GM21723 (cell line): ENCODE measurements around the gene NFIA.
"Not testable (repeated sequence)": the region's sequence is repeated elsewhere in the genome, so short reads cannot be mapped to it uniquely, and the experiment has no call there.

Experiments used
- ATAC-seq: cut with Tn5 transposase; IDR thresholded peaks from one replicate; pipeline ENCODE4 v1.9.1; 2021; ENCODE audit warnings: mild to moderate bottlenecking, moderate library complexity; ENCODE audit not compliant: unreplicated experiment

Gene NFIA

GRCh38 chr1:61058483-61059245 lies 23.7 kb upstream of the NFIA start:
- ATAC-seq = no peak

DNA sequence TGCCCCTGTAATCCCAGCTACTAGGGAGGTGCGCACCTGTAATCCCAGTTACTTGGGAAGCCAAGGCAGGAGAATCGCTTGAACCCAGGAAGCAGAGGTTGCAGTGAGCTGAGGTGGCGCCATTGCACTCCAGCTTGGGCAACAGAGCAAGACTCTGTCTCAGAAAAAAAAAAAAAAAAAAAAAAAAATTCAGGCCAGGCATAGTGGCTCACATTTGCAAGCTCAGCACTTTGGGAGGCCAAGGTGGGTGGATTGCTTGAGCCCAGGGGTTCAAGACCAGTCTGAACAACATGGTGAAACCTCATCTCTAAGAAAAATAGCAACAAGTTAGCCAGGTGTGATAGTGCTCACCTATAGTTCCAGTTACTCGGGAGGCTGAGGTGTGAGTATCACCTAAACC lies 20.8 kb upstream of the NFIA start:
- not testable (repeated sequence) for ATAC-seq

DNA sequence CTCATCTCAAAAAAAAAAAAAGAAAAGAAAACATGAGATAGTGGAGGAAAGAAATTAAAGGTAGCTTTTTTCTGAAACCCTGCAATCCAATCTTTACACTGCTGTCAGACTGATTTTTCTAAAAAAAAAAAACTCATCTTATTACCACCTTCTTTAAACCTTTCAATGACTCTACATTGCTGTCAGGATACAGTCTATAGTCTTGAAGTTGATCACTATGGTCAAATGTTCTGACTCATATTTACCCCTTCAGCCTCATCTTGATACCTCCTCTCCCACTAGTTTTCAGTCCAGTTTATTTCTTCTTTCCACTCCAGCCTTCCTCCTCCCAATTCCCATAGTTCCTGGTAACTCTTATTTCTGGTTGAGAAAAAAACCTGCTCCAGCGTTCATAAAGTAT lies 17.7 kb upstream of the NFIA start:
- ATAC-seq = no peak

GRCh38 chr1:61067446-61068019 lies 14.8 kb upstream of the NFIA start:
- ATAC-seq = no peak

DNA sequence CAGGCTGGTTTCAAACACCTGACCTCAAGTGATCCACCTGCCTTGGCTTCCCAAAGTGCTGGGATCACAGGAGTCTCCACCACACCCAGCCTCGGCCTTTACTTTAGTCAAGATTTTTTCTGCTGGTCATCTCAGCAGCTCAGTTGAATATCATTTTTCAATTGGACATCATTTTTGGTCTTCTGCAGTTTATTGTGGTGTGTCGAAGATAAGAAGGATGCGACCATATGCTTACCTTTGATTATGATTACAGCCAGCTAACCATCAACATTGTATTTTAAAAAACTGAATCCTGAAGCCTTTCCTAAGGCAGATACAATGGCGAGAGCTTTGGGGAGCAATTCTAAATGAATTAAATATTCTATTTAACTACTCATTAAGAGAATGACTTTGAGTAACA lies 12.3 kb upstream of the NFIA start:
- no peak for ATAC-seq

GRCh38 chr1:61071205-61072130 lies 10.9 kb upstream of the NFIA start:
- no peak for ATAC-seq

DNA sequence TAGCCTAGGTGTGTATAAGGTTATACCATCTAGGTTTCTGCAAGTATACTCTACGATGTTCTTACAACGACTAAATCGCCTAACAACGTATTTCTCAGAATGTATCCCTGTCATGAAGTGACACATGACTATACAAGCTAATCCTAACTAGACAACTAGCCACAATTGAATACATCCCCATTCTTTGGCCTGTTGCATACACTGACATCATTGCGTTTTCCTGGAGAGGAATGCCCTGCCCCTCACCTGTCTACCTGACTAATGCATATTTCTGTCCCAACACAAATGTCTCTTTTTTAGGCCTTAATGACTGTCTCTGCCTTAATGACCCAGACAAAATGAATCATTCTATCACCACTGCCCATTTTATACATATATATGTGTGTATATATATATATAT lies 8.5 kb upstream of the NFIA start:
- no peak for ATAC-seq

GRCh38 chr1:61075833-61076232 lies 6.5 kb upstream of the NFIA start:
- ATAC-seq = not testable (repeated sequence)

DNA sequence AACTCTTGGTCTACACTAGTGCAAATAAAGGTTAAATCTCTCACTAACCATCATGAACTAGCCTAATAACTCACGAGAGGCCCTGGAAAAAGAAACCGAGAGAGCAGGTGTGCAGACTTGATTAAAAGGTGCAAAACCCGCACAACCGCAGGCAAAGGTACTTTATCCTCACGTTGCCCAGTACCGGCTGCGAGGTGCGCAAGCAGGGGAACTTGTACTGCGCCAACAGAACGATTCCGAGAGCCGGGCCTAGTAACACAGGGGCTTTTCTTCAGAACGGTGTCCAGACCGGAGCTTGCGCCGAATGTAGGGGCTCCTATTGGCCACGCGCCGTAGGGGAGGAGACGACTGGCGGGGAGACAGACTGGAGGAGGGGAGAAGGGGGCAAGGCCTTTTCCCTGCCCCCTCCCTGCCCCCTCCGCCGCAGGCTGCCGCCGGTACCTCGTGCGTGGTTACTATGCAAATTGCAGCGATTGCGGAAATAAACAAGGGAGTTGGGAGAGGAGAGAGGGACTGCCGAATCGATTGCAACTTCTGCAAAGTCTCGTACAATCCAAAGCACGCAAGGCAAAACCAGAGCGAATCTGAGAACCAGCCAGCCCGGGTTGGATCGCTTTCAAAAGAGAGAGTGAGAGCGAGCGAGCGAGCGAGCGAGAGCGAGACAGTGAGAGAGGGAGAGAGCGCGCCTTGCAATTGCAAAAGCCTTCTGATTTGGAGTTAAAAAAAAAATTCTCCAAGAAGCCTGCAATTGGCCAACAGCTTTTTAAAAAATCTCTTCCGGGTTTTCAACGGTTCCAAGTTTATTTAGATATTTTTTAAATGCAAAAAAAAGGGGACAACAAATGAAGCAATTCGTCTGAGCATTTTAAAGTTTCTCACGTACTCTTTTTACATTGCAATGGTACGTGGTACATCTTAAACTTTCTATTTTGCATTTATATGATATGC lies 5.4 kb upstream of the NFIA start:
- peak; percentile 82 for ATAC-seq

DNA sequence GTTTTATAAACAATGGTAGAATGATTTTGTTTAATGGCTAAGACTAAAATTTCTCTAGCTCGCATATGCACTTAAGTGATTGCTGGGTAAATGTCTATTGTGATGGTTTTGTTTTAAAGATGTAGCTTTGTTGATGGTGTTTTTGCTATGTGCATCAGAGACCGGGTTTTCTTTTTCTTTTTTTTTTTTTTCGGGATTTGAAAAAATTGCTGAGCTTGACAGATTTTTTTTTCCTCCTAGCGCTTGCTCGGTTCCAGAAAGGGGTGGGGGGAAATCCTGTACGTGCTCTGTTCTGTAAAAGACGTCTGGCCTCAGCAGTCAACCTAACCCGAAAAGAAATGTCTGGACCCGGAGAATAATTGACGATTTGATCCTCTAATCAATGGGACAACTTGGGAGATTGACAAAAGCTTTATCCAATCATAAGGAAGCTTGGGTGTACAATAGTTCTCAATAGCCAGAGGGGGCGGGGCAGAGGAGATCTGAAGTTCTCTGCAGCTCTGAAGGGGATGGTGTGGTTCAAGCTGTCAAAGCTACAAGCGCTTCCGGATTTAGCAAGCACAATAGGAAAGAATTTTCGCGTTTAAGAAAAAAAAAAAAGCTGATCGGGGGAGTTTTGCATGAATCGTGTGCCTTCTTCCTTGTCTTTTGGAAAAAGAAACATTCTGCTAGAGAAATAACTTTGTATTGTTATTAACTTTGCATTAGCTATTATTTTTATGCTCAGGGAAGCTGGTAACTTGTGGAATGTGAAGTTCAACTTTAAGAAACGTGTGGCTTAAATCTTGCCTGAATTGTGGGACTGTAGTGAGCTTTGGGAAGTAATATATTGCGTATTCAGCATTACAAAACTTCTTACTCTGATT lies 4.5 kb upstream of the NFIA start:
- peak; percentile 64 for ATAC-seq

DNA sequence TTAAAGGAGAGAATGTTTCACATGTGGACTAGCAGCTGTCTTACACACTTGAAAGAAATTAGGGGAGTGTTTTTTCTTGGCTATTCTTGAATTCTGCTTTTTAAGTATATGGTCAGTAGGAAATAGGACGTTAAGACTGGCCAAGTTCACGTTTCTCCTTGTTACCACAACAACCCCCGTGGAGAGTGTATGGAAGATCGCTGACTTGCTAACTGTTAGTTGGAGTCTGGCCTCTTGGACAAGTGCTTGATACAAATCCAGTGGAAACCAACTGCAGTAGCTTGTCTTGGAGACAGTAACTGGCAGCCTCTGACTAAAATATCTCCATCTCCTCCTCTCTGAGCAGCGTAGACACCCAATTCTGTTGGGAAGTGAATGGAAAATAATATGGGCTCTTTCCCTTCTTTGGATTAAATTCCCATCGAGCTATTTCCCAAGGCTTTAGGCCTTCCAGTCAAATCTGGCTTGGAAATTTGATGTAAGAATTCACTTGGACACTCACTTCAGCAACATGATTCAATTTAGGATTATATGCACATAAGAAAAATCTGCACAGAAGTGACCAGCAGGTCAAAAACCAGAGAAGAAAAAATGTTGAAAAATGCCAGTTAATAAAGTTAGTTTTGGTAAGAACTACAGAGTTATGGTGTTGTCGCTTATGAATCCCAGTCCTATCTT lies 3.6 kb upstream of the NFIA start:
- ATAC-seq = no peak

- ATAC-seq = no peak
Measured at GRCh38 chr1:61079296-61079897, 3.0 kb upstream of the NFIA start.

- ATAC-seq = no peak
Measured at GRCh38 chr1:61079898-61080336, 2.4 kb upstream of the NFIA start.

DNA sequence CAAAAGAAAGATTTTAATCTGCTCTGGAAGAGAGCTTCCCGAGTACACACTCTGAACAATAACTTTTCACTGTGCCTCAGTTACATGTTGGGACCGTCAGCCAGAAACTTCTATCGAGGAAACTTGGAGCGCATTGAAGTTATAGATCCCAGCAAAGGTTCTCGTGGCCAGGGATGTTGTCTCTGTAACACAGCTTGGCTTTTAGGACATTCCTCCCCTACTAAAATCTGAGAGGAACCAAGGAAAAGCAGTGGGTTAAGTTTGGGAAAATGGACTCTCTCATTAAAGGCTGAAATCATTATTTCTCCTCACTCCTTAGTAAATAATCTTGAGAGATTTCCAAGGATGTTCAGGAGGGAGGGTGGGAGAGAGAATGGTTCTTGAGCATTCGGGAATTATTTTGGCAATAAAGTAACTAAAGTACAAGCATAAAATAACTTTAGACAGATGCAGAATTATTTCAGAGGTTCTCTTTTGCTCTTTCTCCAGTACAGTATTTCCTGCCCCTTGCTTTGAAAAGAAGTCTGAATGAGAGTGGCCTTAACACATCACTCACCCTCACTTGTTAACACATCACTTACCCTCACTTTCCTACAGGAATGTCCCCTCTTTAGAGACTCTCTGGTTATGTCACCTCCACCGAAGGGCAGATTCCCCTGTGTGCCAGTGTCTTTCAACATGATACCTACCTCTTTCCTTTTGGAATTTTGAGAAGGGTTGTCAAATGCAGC lies 1.8 kb upstream of the NFIA start:
- no peak for ATAC-seq

- ATAC-seq = no peak
Measured at GRCh38 chr1:61081144-61081685, 1.1 kb upstream of the NFIA start.

DNA sequence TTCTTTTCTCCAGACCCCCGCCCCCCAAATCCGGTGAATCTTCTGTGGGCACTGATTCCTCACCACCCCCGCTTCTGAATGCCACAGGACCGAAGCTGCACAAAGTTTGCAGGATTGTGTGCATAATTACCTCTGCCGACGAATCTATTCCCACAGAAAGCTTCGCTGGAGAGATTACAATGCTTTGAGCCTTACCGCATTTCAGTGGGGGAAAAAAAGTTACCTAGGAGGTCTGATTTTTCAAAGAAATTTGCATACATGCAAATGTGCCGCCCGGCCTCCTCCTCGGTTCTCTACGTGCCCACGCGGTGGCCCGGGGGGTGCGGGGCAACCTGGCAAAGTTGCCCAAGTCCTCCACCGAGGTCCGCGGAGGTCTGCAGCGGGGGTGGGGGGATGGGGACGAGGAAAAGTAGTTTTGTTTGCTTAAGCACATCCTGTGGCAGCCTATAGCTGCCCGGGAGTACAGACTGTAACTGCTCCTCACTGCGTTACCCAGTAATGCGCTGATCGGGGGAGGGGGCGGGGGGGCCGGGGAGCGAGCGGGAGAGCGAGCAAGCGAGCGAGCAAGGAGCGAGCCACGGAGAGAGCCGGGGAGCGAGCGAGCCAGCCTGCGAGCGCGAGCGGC lies 563 bp upstream of the NFIA start:
- no peak for ATAC-seq
